Measurements from ENCODE around the gene GSTM4. TPM values are rescaled to one million over a fixed set of nuclear protein-coding genes. Genes with fewer than 3 reads are reported as not detected.

The GSTM4 gene
- total and polyA plus RNA-seq, 2 experiments from 2014 or later = 12.8 to 12.9 TPM

DNA sequence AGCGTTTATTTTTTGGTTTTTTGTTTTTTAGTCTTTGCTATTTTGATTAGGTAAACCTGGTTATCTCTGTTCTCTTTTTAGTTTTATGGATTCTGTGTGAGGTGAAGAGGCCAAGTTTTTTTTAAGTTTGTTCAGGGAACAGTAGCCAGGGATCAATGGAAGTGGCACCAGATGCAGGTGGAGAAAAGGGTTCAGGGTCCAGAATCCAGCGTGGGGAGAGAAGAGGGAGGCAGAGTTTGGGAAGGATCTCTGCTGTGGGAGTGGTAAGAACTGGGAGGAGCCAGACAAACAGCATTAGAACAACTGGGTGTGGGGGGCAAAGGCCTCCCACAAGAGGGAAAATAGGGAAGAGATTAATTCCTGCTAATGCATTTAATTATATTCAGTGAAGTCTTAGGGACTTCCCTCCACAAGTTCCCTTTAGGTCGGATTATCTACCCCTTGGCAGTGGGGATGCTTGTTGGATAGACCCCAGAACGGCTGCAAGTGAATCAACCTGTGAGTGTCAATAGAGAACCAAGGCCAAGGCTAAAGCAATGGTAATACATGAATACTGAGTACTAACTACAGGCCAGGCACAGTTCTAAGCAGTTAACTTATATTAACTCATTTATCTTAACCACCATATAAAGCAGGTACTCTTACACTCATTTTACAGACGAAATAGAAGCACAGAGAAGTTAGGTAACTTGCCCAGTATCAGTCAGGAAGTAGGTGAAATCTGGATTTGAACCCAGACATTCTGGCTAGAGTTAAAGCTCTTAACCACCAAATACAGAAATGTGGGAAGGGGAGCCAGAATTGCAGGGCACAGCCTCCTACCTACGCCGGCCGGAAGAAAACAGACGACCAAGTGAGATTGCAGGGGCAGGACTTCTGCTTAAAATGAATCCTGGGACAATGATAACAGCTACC, 37.0 kb upstream of the GSTM4 start (continued):
- TF ChIP-seq ZNF114 (CRISPR knock-in tag; IDR thresholded peaks at IDR 0.05) (no peak), EZH2 (IDR thresholded peaks at IDR 0.05; ENCODE audit: low read depth, unreplicated experiment) (no peak), REST (IDR thresholded peaks at IDR 0.05; ENCODE audit: unreplicated experiment) (no peak), CTCF (conservative IDR thresholded peaks at IDR 0.05; ENCODE audit: low read depth in 2 of 2) (no peak), POLR2AphosphoS5 (IDR thresholded peaks at IDR 0.05; ENCODE audit: low read depth) (no peak)
- TF ChIP-seq, protein P1, sequence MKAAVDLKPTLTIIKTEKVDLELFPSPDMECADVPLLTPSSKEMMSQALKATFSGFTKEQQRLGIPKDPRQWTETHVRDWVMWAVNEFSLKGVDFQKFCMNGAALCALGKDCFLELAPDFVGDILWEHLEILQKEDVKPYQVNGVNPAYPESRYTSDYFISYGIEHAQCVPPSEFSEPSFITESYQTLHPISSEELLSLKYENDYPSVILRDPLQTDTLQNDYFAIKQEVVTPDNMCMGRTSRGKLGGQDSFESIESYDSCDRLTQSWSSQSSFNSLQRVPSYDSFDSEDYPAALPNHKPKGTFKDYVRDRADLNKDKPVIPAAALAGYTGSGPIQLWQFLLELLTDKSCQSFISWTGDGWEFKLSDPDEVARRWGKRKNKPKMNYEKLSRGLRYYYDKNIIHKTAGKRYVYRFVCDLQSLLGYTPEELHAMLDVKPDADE (IDR thresholded peaks at IDR 0.05) = no peak

- Histone ChIP-seq H3K27me3 (ENCODE audit: insufficient read depth) (no peaks in the 10 kb centered on the region), H4K20me1 (replicated peaks; ENCODE audit: insufficient read depth) (peaks cover 4% of the 10 kb centered on the region; the same call in 1 of the 2 replicates), H3K27ac (ENCODE audit: low read depth) (peak within 1 kb of the TSS; percentile 59; the same call in 1 of the 2 replicates), H3K79me2 (replicated peaks; ENCODE audit: insufficient read depth) (peaks cover 37% of the 10 kb centered on the region), H3F3A (replicated peaks; ENCODE audit: low read depth) (no peaks in the 10 kb centered on the region), H3K36me3 (ENCODE audit: insufficient read depth) (no peaks in the 10 kb centered on the region), H3K4me2 (peak within 1 kb of the TSS; percentile 99), H3K4me1 (ENCODE audit: insufficient read depth) (peaks cover 17% of the 10 kb centered on the region), H2AFZ (peak within 1 kb of the TSS; percentile 95), H3K4me3 (peak within 1 kb of the TSS; percentile 97), H3K9me2 (ENCODE audit: insufficient read depth) (no peaks in the 10 kb centered on the region)
- no peaks in the 10 kb centered on the region; the same call in 2 of the 3 replicates for H3K36me3 Mint-ChIP-seq (ENCODE audit: low read depth)
- H3K4me3 Mint-ChIP-seq = peak within 1 kb of the TSS; percentile 95
- H3K27ac Mint-ChIP-seq = peak within 1 kb of the TSS; percentile 95
- H3K27me3 Mint-ChIP-seq (ENCODE audit: insufficient read depth, low read depth, poor library complexity) = peaks cover 11% of the 10 kb centered on the region
- peaks cover 44% of the 10 kb centered on the region for H3K4me1 Mint-ChIP-seq
- no peaks in the 10 kb centered on the region for H3K9me3 Mint-ChIP-seq
- DNase-seq (ENCODE audit: low spot score) = peak; percentile 88
- ATAC-seq = peak; percentile 68
- TF ChIP-seq, protein P2, sequence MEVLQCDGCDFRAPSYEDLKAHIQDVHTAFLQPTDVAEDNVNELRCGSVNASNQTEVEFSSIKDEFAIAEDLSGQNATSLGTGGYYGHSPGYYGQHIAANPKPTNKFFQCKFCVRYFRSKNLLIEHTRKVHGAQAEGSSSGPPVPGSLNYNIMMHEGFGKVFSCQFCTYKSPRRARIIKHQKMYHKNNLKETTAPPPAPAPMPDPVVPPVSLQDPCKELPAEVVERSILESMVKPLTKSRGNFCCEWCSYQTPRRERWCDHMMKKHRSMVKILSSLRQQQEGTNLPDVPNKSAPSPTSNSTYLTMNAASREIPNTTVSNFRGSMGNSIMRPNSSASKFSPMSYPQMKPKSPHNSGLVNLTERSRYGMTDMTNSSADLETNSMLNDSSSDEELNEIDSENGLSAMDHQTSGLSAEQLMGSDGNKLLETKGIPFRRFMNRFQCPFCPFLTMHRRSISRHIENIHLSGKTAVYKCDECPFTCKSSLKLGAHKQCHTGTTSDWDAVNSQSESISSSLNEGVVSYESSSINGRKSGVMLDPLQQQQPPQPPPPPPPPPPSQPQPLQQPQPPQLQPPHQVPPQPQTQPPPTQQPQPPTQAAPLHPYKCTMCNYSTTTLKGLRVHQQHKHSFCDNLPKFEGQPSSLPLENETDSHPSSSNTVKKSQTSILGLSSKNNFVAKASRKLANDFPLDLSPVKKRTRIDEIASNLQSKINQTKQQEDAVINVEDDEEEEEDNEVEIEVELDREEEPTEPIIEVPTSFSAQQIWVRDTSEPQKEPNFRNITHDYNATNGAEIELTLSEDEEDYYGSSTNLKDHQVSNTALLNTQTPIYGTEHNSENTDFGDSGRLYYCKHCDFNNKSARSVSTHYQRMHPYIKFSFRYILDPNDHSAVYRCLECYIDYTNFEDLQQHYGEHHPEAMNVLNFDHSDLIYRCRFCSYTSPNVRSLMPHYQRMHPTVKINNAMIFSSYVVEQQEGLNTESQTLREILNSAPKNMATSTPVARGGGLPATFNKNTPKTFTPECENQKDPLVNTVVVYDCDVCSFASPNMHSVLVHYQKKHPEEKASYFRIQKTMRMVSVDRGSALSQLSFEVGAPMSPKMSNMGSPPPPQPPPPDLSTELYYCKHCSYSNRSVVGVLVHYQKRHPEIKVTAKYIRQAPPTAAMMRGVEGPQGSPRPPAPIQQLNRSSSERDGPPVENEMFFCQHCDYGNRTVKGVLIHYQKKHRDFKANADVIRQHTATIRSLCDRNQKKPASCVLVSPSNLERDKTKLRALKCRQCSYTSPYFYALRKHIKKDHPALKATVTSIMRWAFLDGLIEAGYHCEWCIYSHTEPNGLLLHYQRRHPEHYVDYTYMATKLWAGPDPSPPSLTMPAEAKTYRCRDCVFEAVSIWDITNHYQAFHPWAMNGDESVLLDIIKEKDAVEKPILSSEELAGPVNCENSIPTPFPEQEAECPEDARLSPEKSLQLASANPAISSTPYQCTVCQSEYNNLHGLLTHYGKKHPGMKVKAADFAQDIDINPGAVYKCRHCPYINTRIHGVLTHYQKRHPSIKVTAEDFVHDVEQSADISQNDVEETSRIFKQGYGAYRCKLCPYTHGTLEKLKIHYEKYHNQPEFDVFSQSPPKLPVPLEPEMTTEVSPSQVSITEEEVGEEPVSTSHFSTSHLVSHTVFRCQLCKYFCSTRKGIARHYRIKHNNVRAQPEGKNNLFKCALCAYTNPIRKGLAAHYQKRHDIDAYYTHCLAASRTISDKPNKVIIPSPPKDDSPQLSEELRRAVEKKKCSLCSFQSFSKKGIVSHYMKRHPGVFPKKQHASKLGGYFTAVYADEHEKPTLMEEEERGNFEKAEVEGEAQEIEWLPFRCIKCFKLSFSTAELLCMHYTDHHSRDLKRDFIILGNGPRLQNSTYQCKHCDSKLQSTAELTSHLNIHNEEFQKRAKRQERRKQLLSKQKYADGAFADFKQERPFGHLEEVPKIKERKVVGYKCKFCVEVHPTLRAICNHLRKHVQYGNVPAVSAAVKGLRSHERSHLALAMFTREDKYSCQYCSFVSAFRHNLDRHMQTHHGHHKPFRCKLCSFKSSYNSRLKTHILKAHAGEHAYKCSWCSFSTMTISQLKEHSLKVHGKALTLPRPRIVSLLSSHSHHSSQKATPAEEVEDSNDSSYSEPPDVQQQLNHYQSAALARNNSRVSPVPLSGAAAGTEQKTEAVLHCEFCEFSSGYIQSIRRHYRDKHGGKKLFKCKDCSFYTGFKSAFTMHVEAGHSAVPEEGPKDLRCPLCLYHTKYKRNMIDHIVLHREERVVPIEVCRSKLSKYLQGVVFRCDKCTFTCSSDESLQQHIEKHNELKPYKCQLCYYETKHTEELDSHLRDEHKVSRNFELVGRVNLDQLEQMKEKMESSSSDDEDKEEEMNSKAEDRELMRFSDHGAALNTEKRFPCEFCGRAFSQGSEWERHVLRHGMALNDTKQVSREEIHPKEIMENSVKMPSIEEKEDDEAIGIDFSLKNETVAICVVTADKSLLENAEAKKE (CRISPR knock-in tag; IDR thresholded peaks at IDR 0.05) = no peak
- TF ChIP-seq POLR2AphosphoS5 (IDR thresholded peaks at IDR 0.05; ENCODE audit: low read depth) = peak; percentile 75
Observed at GRCh38 chr1:109619576-109620400, 36.1 kb upstream of the GSTM4 start, which contains the start of the genes AMPD2 and GNAT2. Gene AMPD2, plus strand, starts transcription at chr1:109619837. Its CDS starts 1,339 bp downstream, at chr1:109621176. Gene GNAT2, minus strand, starts transcription at chr1:109619616. Its CDS starts 6,746 bp downstream, at chr1:109612870.
